Femur (tissue), 1 donor: Measurements from ENCODE around the gene NEURL4.
A peak's percentile ranks its signal among the peaks of the same experiment; 100 is the strongest.
"Not testable (repeated sequence)": the region's sequence is repeated elsewhere in the genome, so short reads cannot be mapped to it uniquely, and the experiment has no call there.

Source experiments
- DNase-seq: peaks from one replicate; pipeline ENCODE4 v3.0.0-alpha.2; 2017

NEURL4 gene

GRCh38 chr17:7328840-7329373, at the start of gene NEURL4:
TSS of gene NEURL4 (minus strand) at chr17:7329335. CDS start at chr17:7329312, 23 bp downstream.
- DNase-seq, result no peak

GRCh38 chr17:7374353-7374752, 45.2 kb upstream of the NEURL4 start:
- DNase-seq, result no peak

DNA sequence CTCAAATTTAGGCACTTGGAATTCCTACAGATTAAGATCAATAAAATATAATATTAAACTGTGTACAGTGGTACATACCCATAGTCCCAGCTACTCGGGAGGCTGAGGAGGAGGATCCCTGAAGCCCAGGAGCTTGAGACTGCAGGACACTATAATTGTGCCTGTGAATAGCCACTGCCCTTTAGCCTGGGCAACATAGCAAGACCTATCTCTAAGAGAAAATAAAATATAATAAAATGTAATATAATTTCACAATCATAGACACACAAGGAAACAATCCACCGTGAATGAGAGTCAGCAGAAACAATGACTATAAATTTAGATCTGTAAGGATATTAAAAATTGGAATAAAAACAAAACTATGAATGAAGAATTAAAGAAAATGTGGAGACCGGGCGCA, 41.7 kb upstream of the NEURL4 start:
- no peak for DNase-seq

DNA sequence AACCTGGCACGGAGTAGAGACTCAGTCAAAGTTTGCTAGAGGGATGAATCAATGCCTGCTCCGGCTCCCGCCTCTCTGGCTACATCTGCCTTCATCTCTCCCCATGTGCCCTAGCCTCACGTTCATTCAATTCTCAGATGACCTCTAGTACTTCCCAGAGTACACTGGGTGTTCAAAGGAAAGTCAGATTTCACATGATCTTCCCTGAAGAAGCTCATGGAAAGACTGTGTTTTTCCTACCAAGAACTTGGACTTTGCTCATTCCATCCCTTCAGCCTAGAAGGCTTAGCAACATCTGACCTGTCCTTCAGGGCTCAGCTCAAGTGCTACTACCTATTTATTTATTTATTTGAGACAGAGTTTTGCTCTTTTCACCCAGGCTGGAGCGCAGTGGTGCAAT, 40.7 kb upstream of the NEURL4 start:
- DNase-seq, result no peak

DNA sequence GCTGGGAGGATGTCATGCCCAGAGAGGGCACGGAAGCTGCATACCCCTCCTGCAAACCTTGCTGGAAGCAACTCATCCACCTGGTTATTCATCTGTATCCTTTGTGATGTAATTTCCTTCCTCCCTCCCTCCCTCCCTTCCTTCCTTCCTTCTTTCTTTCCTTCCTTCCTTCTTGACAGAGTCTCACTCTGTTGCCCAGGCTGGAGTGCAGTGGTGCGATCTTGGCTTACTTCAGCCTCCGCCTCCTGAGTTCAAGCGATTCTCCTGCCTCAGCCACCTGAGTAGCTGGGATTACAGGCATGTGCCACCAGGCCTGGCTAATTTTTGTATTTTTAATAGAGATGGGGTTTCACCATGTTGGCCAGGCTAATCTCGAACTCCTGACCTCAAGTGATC, 39.5 kb upstream of the NEURL4 start:
- not testable (repeated sequence) for DNase-seq

GRCh38 chr17:7367918-7368598, 38.9 kb upstream of the NEURL4 start:
- DNase-seq, result no peak

DNA sequence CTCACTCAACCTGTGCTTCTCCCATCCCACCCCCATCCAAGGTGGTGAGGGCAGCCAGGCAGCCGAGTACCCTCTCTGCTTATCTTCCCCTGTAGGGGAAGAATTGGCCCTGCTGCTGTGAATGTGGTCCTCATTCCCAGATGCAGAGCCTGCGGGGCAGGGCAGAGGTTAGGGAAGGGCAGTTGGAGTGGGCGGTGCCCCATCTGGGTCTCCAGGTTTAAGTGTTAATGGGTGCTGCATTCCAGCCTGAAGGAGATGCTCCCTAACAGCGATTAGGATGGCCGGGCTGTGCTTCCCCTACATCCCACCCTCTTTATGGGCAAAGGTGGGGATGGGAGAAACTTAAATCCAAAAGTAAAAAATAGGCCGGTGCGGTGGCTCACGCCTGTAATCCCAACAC, 37.9 kb upstream of the NEURL4 start:
- no peak for DNase-seq

DNA sequence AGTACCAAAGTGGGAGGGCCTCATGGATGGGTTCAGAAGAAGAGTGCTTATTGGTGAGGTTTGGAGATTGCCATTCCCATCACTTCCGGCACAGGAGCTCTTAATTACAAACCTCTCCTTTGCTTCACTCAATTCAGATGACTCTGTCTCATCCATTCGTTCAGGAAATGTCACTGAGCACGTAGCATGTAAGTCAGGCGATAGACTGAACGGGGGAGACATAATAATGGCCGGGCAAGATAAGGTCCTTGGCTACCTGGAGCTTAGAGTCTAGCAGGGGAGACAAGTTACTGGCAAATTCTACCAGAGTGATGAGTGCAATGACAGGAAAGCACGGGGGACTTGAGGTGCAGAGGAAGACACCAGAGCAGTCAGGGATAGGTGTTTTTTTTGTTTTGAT, 36.8 kb upstream of the NEURL4 start:
- not testable (repeated sequence) for DNase-seq

DNA sequence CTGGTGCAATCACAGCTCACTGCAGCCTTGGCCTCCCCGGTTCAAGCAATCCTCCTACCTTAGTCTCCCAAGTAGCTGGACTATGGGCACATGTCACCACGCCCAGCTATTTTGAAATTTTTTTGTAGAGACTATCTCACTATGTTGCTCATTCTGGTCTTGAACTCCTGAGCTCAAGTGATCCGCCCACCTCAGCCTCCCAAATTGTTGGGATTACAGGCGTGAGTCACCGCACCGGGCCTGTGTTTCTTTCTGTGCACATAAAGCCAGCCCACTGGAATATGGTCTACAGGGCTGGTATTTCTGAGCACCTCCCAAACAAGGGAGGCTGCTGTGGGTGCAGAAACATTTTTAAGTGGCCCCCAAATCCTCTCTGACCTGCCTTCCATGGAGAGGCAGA, 34.2 kb upstream of the NEURL4 start:
- no peak for DNase-seq

DNA sequence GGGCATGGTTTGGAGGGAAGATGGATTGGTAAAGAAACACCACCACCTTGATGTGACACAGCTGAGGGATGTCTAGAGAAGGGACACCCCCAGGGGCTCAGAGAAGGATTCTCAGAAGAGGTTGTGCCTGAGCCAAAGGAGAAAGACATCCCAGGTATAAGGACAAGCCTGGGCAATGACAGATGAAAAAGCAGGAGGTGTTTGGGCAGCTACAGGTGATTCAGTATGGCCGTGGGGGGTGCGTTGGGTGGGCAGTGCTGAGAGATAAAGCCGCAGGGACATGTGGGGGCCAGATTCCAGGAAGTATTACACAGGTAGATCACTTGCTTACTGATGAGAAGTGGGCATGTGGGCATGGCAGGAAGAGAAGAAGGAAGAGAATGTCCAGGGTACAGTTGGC, 32.8 kb upstream of the NEURL4 start:
- no peak for DNase-seq

DNA sequence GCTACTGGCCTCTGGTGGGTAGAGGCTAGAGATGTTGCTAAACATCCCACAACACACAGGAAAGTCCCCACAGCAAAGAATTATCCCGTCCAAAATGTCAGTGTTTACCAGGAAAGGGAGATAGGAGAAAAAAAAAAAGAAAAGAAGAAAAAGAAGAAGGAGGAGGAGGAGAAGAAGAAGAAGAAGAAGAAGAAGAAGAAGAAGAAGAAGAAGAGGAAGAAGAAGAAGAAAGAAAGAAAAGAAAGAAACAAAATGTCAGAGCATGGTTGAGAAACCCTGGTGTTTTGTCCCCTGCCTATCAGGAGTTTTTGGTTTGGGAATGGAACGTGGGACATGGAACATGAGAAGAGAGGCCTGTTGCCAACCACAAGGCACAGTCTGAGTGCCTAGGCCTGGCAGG, 28.2 kb upstream of the NEURL4 start:
- no peak for DNase-seq

GRCh38 chr17:7356756-7357155, 27.6 kb upstream of the NEURL4 start:
- DNase-seq, result no peak

GRCh38 chr17:7356072-7356549, 27.0 kb upstream of the NEURL4 start:
- DNase-seq, result peak; percentile 84

- no peak for DNase-seq
These were observed 26.4 kb upstream of the NEURL4 start for GRCh38 chr17:7355573-7355972.

GRCh38 chr17:7355053-7355452, 25.9 kb upstream of the NEURL4 start, which contains the start of gene TMEM95:
TSS of gene TMEM95 (plus strand) at chr17:7355156. CDS start at chr17:7355205, 49 bp downstream.
- DNase-seq, result peak; percentile 70

DNA sequence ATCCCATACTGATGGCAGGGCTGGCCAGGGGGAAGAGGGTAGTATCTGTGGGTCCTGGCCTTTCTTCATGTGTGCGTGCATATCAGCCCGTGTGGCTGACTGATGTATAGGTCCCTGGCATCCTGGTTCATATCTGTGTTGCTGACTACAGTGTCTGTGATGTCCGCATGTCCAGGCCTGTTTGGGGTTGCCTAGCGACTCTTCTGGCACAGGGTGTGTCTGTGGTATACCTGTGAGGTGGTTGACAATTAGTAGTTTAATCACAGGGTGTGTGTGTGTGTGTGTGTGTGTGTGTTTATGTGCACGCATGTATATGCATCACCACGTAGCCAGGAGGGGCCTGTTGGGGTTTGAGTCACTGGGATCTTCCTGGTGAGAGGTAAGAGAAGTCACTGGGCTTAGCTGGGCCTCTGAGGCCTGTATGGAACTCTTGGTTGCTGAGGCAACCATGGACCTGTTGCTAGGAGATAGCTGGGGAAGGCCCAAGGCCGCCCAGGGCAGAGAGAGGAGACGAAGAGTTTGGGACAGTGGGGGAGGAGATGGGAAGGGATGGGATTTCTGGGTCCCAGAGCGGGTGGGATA, 25.2 kb upstream of the NEURL4 start:
- no peak for DNase-seq

- DNase-seq, result no peak
These were observed 23.9 kb upstream of the NEURL4 start for GRCh38 chr17:7352910-7353635.

- no peak for DNase-seq
These were observed 23.4 kb upstream of the NEURL4 start for GRCh38 chr17:7352503-7352889.

- peak; percentile 92 for DNase-seq
These were observed 22.7 kb upstream of the NEURL4 start, which contains the start of gene KCTD11 for GRCh38 chr17:7351665-7352502. TSS of gene KCTD11 (plus strand) at chr17:7352162.

- DNase-seq, result no peak
These were observed 19.5 kb upstream of the NEURL4 start for GRCh38 chr17:7348478-7349242.

- DNase-seq, result no peak
These were observed 18.7 kb upstream of the NEURL4 start for GRCh38 chr17:7347630-7348477.
